Progenitor cell of endocrine pancreas (in vitro differentiated cells): Measurements from ENCODE around the gene CAMK1D. TPM values are rescaled to one million over a fixed set of nuclear protein-coding genes. Genes with fewer than 3 reads are reported as not detected.

Source experiments
- DNase-seq: peaks from one replicate; pipeline ENCODE4 v3.0.0; 2021; ENCODE audit warnings: low spot score; ENCODE audit not compliant: unreplicated experiment
- H3K27ac Mint-ChIP-seq: 2 replicates; pipeline ENCODE4 v1.8.0; 2021; ENCODE audit warnings: mild to moderate bottlenecking, moderate library complexity, mixed read lengths
- H3K27me3 Mint-ChIP-seq: 2 replicates; pipeline ENCODE4 v1.8.0; 2021; ENCODE audit warnings: mixed read lengths
- H3K36me3 Mint-ChIP-seq: 2 replicates; pipeline ENCODE4 v1.8.0; 2022; ENCODE audit warnings: mixed read lengths; ENCODE audit not compliant: insufficient read depth
- H3K4me1 Mint-ChIP-seq: 2 replicates; pipeline ENCODE4 v1.8.0; 2021; ENCODE audit warnings: low read depth, mixed read lengths
- H3K4me3 Mint-ChIP-seq: 2 replicates; pipeline ENCODE4 v1.8.0; 2021; ENCODE audit warnings: low read depth, mild to moderate bottlenecking, moderate library complexity, mixed read lengths
- H3K9me3 Mint-ChIP-seq: 2 replicates; pipeline ENCODE4 v1.8.0; 2021; ENCODE audit warnings: low read depth, mixed read lengths
- CTCF ChIP-seq: fragments of 200-600 bp; sonication (generic); IDR thresholded peaks from one replicate; pipeline ENCODE4 v1.5.0; 2021; ENCODE audit warnings: antibody characterized with exemption, mild to moderate bottlenecking; ENCODE audit not compliant: unreplicated experiment
- total RNA-seq: library from RNA; stranded (reverse); gene quantifications from 2 replicates; pipeline ENCODE4 v1.2.1, GENCODE V29; 2021

Gene CAMK1D
- total RNA-seq, 1 donor from 2014 or later = 10.8 TPM

- TF ChIP-seq CTCF = no peak
- Mint-ChIP-seq H3K4me3 (no peak overlapping the region), H3K9me3 (no peaks in the 10 kb centered on the region), H3K4me1 (no peaks in the 10 kb centered on the region), H3K27ac (no peak overlapping the region), H3K36me3 (no peaks in the 10 kb centered on the region), H3K27me3 (peaks cover 4% of the 10 kb centered on the region)
- no peak for DNase-seq
Observed at GRCh38 chr10:12563489-12563888, 214.1 kb downstream of the CAMK1D start.

DNA sequence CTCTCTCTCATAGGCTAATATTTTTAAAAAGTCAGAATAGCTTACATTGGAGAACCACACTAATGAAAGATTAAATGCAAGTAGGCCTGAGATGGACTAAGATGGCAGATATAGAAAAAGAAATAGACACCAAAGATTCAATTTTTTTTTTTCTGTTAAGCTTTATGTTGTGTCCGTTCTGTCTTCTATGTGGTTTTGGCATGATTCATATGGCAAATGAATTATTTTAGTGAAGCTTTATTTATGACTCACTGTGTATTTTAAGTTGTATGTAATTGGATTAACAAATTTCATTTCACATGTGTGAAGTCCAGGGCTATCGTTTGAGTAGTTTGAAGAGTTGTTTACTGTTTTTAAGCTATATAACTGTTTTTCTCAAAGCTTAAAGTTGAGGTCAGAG, 214.8 kb downstream of the CAMK1D start:
- Mint-ChIP-seq H3K4me3 (no peak overlapping the region), H3K4me1 (no peaks in the 10 kb centered on the region), H3K27me3 (peaks cover 4% of the 10 kb centered on the region), H3K9me3 (no peaks in the 10 kb centered on the region), H3K36me3 (no peaks in the 10 kb centered on the region), H3K27ac (no peak overlapping the region)
- no peak for TF ChIP-seq CTCF
- no peak for DNase-seq

- TF ChIP-seq CTCF = no peak
- no peak for DNase-seq
- Mint-ChIP-seq H3K4me1 (no peaks in the 10 kb centered on the region), H3K27me3 (peaks cover 4% of the 10 kb centered on the region), H3K27ac (no peak overlapping the region), H3K9me3 (no peaks in the 10 kb centered on the region), H3K4me3 (no peak overlapping the region), H3K36me3 (no peaks in the 10 kb centered on the region)
Observed at GRCh38 chr10:12566161-12567115, 217.1 kb downstream of the CAMK1D start.

GRCh38 chr10:12568391-12569009, 219.2 kb downstream of the CAMK1D start:
- H3K9me3 Mint-ChIP-seq = no peaks in the 10 kb centered on the region
- H3K4me1 Mint-ChIP-seq = no peaks in the 10 kb centered on the region
- H3K27ac Mint-ChIP-seq = no peak overlapping the region
- no peak for TF ChIP-seq CTCF
- H3K4me3 Mint-ChIP-seq = no peak overlapping the region
- no peaks in the 10 kb centered on the region for H3K27me3 Mint-ChIP-seq
- no peak for DNase-seq
- no peaks in the 10 kb centered on the region for H3K36me3 Mint-ChIP-seq

DNA sequence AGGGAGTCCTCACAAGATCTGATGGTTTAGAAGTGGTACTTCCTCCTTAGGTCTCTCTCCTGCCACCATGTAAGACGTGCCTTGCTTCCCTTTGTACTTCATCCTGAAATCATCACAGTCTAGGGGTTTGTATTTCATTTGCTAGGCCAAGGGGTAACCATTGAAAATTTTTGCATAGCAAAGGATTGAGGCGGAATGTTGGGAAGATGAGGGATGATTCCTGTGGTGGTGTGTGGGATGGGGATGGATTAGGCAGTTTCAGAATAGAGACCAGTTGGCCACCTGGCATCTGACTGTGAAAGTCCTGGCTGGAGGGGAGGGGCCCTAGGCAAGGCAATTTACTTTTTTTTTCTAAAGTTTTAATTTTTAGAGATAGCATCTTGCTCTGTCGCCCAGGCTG, 222.9 kb downstream of the CAMK1D start:
- Mint-ChIP-seq H3K27ac (no peak overlapping the region), H3K4me1 (no peaks in the 10 kb centered on the region), H3K36me3 (peaks cover 1% of the 10 kb centered on the region), H3K27me3 (no peaks in the 10 kb centered on the region), H3K9me3 (peaks cover 5% of the 10 kb centered on the region), H3K4me3 (no peak overlapping the region)
- TF ChIP-seq CTCF = no peak
- DNase-seq = no peak
